Fibroblast of lung (primary cell): Measurements from ENCODE around the gene COL3A1.

Experiments used
- CTCF ChIP-seq, 2 donors: IDR thresholded peaks in 1 of 2; conservative IDR thresholded peaks in 1 of 2; 1 replicate in 1 of 2; 2 replicates in 1 of 2; pipeline ENCODE4 v1.5.1; 2011 to 2012; ENCODE audit warnings: low read length in 2 of 2, control low read depth in 1 of 2, inconsistent platforms in 1 of 2, low read depth in 1 of 2, mild to moderate bottlenecking in 1 of 2
- EZH2 ChIP-seq: IDR thresholded peaks from 2 replicates; pipeline ENCODE4 v1.5.1; 2012; ENCODE audit warnings: low read length, control low read depth, mild to moderate bottlenecking; ENCODE audit errors: missing control alignments

GRCh38 chr2:188969236-188969635 lies 4.9 kb upstream of the COL3A1 start:
- TF ChIP-seq CTCF (conservative IDR thresholded peaks at IDR 0.05 in 1 of 2, IDR thresholded peaks at IDR 0.05 in 1 of 2; ENCODE audit: low read depth in 1 of 2, low read length in 2 of 2) (no peak), EZH2 (no peak)
